Keratinocyte (primary cell): ENCODE results near the gene JSRP1. TPM values are rescaled to one million over a fixed set of nuclear protein-coding genes. Genes with fewer than 3 reads are reported as not detected.
A peak's percentile ranks its signal among the peaks of the same experiment; 100 is the strongest.

Experiments used
- DNase-seq: peaks from one replicate; pipeline ENCODE4 v3.0.0-alpha.2; 2011; ENCODE audit warnings: low read depth, missing footprints, low spot score
- FAIRE-seq: peaks from 2 replicates; lab custom pipeline; 2011; peaks lifted over from hg19 to GRCh38; lab: Jason Lieb, UNC
- H2AFZ ChIP-seq: 2 replicates; pipeline ENCODE4 v1.6.0; 2012; ENCODE audit warnings: low read length, control low read depth, inconsistent platforms; ENCODE audit not compliant: control insufficient read depth
- H3K27ac ChIP-seq: 2 replicates; pipeline ENCODE4 v1.5.1; 2011; ENCODE audit warnings: low read length; ENCODE audit not compliant: control insufficient read depth, insufficient read depth
- H3K27me3 ChIP-seq: 3 replicates; pipeline ENCODE4 v1.6.0; 2011; ENCODE audit warnings: low read length; ENCODE audit not compliant: control insufficient read depth, insufficient read depth; ENCODE audit errors: extremely low read depth
- H3K36me3 ChIP-seq, 2 experiments: 2 replicates in 1 of 2; 3 replicates in 1 of 2; pipeline ENCODE4 v1.5.1; 2011; ENCODE audit warnings: low read length in 2 of 2, mild to moderate bottlenecking in 1 of 2; ENCODE audit not compliant: control insufficient read depth in 2 of 2, insufficient read depth in 2 of 2; ENCODE audit errors: extremely low read depth in 1 of 2
- H3K4me1 ChIP-seq: 3 replicates; pipeline ENCODE4 v1.5.1; 2011; ENCODE audit warnings: low read length; ENCODE audit not compliant: control insufficient read depth, insufficient read depth; ENCODE audit errors: extremely low read depth
- H3K4me2 ChIP-seq: 3 replicates; pipeline ENCODE4 v1.6.0; 2011; ENCODE audit warnings: low read depth, low read length; ENCODE audit not compliant: control insufficient read depth, insufficient read depth; ENCODE audit errors: extremely low read depth
- H3K4me3 ChIP-seq, 3 experiments: fragments of 200-600 bp in 1 of 3; sonication (generic) in 1 of 3; 2 replicates in 2 of 3; 3 replicates in 1 of 3; pipeline ENCODE4 v1.5.1; 2011 to 2016; ENCODE audit warnings: low read length in 3 of 3, mild to moderate bottlenecking in 3 of 3, control low read depth in 2 of 3, inconsistent platforms in 1 of 3, low read depth in 1 of 3, mixed read lengths in 1 of 3, mixed run types in 1 of 3, moderate library complexity in 1 of 3; ENCODE audit not compliant: control insufficient read depth in 2 of 3, insufficient read depth in 2 of 3; ENCODE audit errors: extremely low read depth in 1 of 3
- H3K79me2 ChIP-seq: 2 replicates; pipeline ENCODE4 v1.6.0; 2012; ENCODE audit warnings: low read length; ENCODE audit not compliant: control insufficient read depth, insufficient read depth
- H3K9ac ChIP-seq: 3 replicates; pipeline ENCODE4 v1.6.0; 2011; ENCODE audit warnings: low read length; ENCODE audit not compliant: control insufficient read depth, insufficient read depth; ENCODE audit errors: extremely low read depth
- H3K9me1 ChIP-seq: 3 replicates; pipeline ENCODE4 v1.6.0; 2011; ENCODE audit warnings: low read length; ENCODE audit not compliant: control insufficient read depth, insufficient read depth; ENCODE audit errors: extremely low read depth
- H3K9me3 ChIP-seq: 2 replicates; pipeline ENCODE4 v1.5.1; 2012; ENCODE audit warnings: low read depth, low read length; ENCODE audit not compliant: control insufficient read depth
- H4K20me1 ChIP-seq: 3 replicates; pipeline ENCODE4 v1.6.0; 2011; ENCODE audit warnings: low read length; ENCODE audit not compliant: control insufficient read depth, insufficient read depth; ENCODE audit errors: extremely low read depth
- CTCF ChIP-seq, 3 experiments: IDR thresholded peaks in 1 of 3; conservative IDR thresholded peaks in 1 of 3; optimal IDR thresholded peaks in 1 of 3; 2 replicates in 2 of 3; 3 replicates in 1 of 3; pipeline versions ENCODE3 to v1.5.1; 2011; ENCODE audit warnings: low read length in 3 of 3, mild to moderate bottlenecking in 3 of 3, moderate library complexity in 2 of 3, control low read depth in 1 of 3, inconsistent platforms in 1 of 3; ENCODE audit not compliant: insufficient read depth in 2 of 3; ENCODE audit errors: extremely low read depth in 1 of 3
- EZH2 ChIP-seq: IDR thresholded peaks from one replicate; pipeline ENCODE4 v1.6.1; 2012; ENCODE audit warnings: inconsistent platforms, mild to moderate bottlenecking, low read length, moderate library complexity
- dilution Hi-C: fragments of 300-500 bp; cut with MboI; formaldehyde crosslinking; loops from one replicate; pipeline ENCODE4 v1.7.0; 2020; ENCODE audit warnings: low sequenced_read_pairs; ENCODE audit not compliant: extremely low pct_ligation_motif_present
- polyA plus RNA-seq, 5 experiments: library from polyadenylated mRNA; depleted of rRNA in 3 of 5; stranded (reverse) in 3 of 5; stranded (forward) in 1 of 5; unstranded in 1 of 5; fragments of >200 nt; gene quantifications; 1 replicate in 1 of 5; 2 replicates in 3 of 5; 3 replicates in 1 of 5; pipeline versions ENCODE4 v1.2.1 to v1.2.3, GENCODE V29; 2011 to 2012; ENCODE audit warnings: missing spikeins in 2 of 5, low read depth in 1 of 5, low replicate concordance in 1 of 5

Gene JSRP1
- polyA plus RNA-seq, 1 donor (not counting 4 experiments of a cell fraction or from before 2014, with no cell fraction given): not detected

- Histone ChIP-seq H3K4me3 (peak overlapping the region in 2 of 3 experiments; percentile 31 to 33), H4K20me1 (peaks cover 38% of the 10 kb centered on the region), H2AFZ (no peak overlapping the region), H3K9me1 (peaks cover 7% of the 10 kb centered on the region), H3K9ac (peak overlapping the region; percentile 9), H3K4me1 (peaks cover 43% of the 10 kb centered on the region), H3K36me3 (peaks cover 17 to 24% of the 10 kb centered on the region in 2 experiments), H3K4me2 (peak overlapping the region; percentile 95), H3K79me2 (peaks cover 87% of the 10 kb centered on the region), H3K27me3 (no peaks in the 10 kb centered on the region), H3K9me3 (no peaks in the 10 kb centered on the region), H3K27ac (no peak overlapping the region)
- dilution Hi-C loops: no loop called here
- FAIRE-seq: no peak
- TF ChIP-seq CTCF (optimal IDR thresholded peaks at IDR 0.05 in 1 of 3, IDR thresholded peaks at IDR 0.05 in 1 of 3, conservative IDR thresholded peaks at IDR 0.05 in 1 of 3; ENCODE audit: extremely low read depth in 1 of 3, insufficient read depth in 2 of 3, low read length in 3 of 3) (no peak), EZH2 (no peak)
- no peak for DNase-seq
These were observed 16.1 kb downstream of the JSRP1 start for GRCh38 chr19:2239771-2240770.

GRCh38 chr19:2239173-2239572, 17.0 kb downstream of the JSRP1 start:
- Histone ChIP-seq H3K27ac (no peak overlapping the region), H3K4me3 (no peak overlapping the region), H3K36me3 (peaks cover 11 to 18% of the 10 kb centered on the region in 2 experiments), H3K9ac (no peak overlapping the region), H3K79me2 (peaks cover 92% of the 10 kb centered on the region), H3K4me1 (peaks cover 47% of the 10 kb centered on the region), H3K9me1 (peaks cover 7% of the 10 kb centered on the region), H3K9me3 (no peaks in the 10 kb centered on the region), H2AFZ (no peak overlapping the region), H3K27me3 (no peaks in the 10 kb centered on the region), H4K20me1 (peaks cover 38% of the 10 kb centered on the region), H3K4me2 (peak overlapping the region; percentile 95)
- TF ChIP-seq CTCF (optimal IDR thresholded peaks at IDR 0.05 in 1 of 3, IDR thresholded peaks at IDR 0.05 in 1 of 3, conservative IDR thresholded peaks at IDR 0.05 in 1 of 3; ENCODE audit: extremely low read depth in 1 of 3, insufficient read depth in 2 of 3, low read length in 3 of 3): no peak
- no peak for TF ChIP-seq EZH2
- no peak for FAIRE-seq
- dilution Hi-C loops: no loop called here
- DNase-seq: no peak
